H9 (cell line): ENCODE data around the gene AP2S1. TPM values are rescaled to one million over a fixed set of nuclear protein-coding genes. Genes with fewer than 3 reads are reported as not detected.

Experiments
- DNase-seq: peaks from one replicate; pipeline ENCODE4 v3.0.0-alpha.2; 2017
- H2AFZ ChIP-seq: one replicate; pipeline ENCODE4 v1.6.1; 2013; ENCODE audit warnings: mild to moderate bottlenecking, low read length, control low read depth, moderate library complexity
- H2AK5ac ChIP-seq: 2 replicates; pipeline ENCODE4 v1.6.1; 2013; ENCODE audit warnings: low read length, control low read depth, mixed read lengths; ENCODE audit not compliant: insufficient read length
- H2BK120ac ChIP-seq: one replicate; pipeline ENCODE4 v1.6.1; 2013; ENCODE audit warnings: low read depth, mild to moderate bottlenecking, low read length, control low read depth, inconsistent platforms; ENCODE audit not compliant: poor library complexity, severe bottlenecking
- H2BK12ac ChIP-seq: 2 replicates; pipeline ENCODE4 v1.6.1; 2013; ENCODE audit warnings: low read length, control low read depth, mixed read lengths, low read depth; ENCODE audit not compliant: insufficient read length
- H2BK15ac ChIP-seq: 2 replicates; pipeline ENCODE4 v1.6.1; 2013; ENCODE audit warnings: low read depth, low read length, control low read depth
- H2BK20ac ChIP-seq: one replicate; pipeline ENCODE4 v1.6.1; 2013; ENCODE audit warnings: low read depth, mild to moderate bottlenecking, low read length, control low read depth, inconsistent platforms; ENCODE audit not compliant: poor library complexity, severe bottlenecking
- H2BK5ac ChIP-seq: 2 replicates; pipeline ENCODE4 v1.6.1; 2013; ENCODE audit warnings: low read length, control low read depth, mixed read lengths; ENCODE audit not compliant: insufficient read length
- H3K14ac ChIP-seq: 2 replicates; pipeline ENCODE4 v1.6.1; 2013; ENCODE audit warnings: low read length, control low read depth; ENCODE audit not compliant: insufficient read depth
- H3K18ac ChIP-seq: 2 replicates; pipeline ENCODE4 v1.6.1; 2013; ENCODE audit warnings: low read depth, mild to moderate bottlenecking, mixed read lengths, low read length, control low read depth; ENCODE audit not compliant: insufficient read length
- H3K23ac ChIP-seq: 2 replicates; pipeline ENCODE4 v1.6.1; 2013; ENCODE audit warnings: low read length, control low read depth, mixed read lengths, low read depth; ENCODE audit not compliant: insufficient read length
- H3K23me2 ChIP-seq: 2 replicates; pipeline ENCODE4 v1.6.1; 2013; ENCODE audit warnings: low read depth, mild to moderate bottlenecking, mixed read lengths, low read length, control low read depth; ENCODE audit not compliant: insufficient read length, poor library complexity, severe bottlenecking
- H3K27ac ChIP-seq: 2 replicates; pipeline ENCODE4 v1.5.1; 2013; ENCODE audit warnings: low read length, control low read depth, mixed read lengths, low read depth; ENCODE audit not compliant: insufficient read length
- H3K27me3 ChIP-seq: 2 replicates; pipeline ENCODE4 v1.6.1; 2013; ENCODE audit warnings: low read length, control low read depth, inconsistent platforms; ENCODE audit not compliant: insufficient read depth
- H3K4ac ChIP-seq: 2 replicates; pipeline ENCODE4 v1.6.1; 2013; ENCODE audit warnings: low read depth, mild to moderate bottlenecking, control low read depth, inconsistent platforms, low read length, moderate library complexity
- H3K4me1 ChIP-seq: 2 replicates; pipeline ENCODE4 v1.6.1; 2013; ENCODE audit warnings: low read length, control low read depth, inconsistent platforms; ENCODE audit not compliant: insufficient read depth
- H3K4me2 ChIP-seq: 2 replicates; pipeline ENCODE4 v1.6.1; 2013; ENCODE audit warnings: low read length, control low read depth, mixed read lengths; ENCODE audit not compliant: insufficient read length, insufficient read depth
- H3K56ac ChIP-seq: 2 replicates; pipeline ENCODE4 v1.6.1; 2013; ENCODE audit warnings: low read depth, mild to moderate bottlenecking, mixed read lengths, low read length, control low read depth; ENCODE audit not compliant: insufficient read length
- H3K79me1 ChIP-seq: 2 replicates; pipeline ENCODE4 v1.6.1; 2013; ENCODE audit warnings: low read depth, mild to moderate bottlenecking, moderate library complexity, low read length, control low read depth, inconsistent platforms; ENCODE audit not compliant: insufficient read depth, poor library complexity, severe bottlenecking
- H3K79me2 ChIP-seq: 2 replicates; pipeline ENCODE4 v1.6.1; 2013; ENCODE audit warnings: low read length, control low read depth, inconsistent platforms; ENCODE audit not compliant: insufficient read depth
- H3K9ac ChIP-seq: 2 replicates; pipeline ENCODE4 v1.6.1; 2013; ENCODE audit warnings: low read length, control low read depth, mixed read lengths; ENCODE audit not compliant: insufficient read length; ENCODE audit errors: extremely low read depth
- H3K9me3 ChIP-seq: one replicate; pipeline ENCODE4 v1.6.1; 2013; ENCODE audit warnings: low read depth, low read length, inconsistent platforms; ENCODE audit not compliant: control insufficient read depth
- H3T11ph ChIP-seq: one replicate; pipeline ENCODE4 v1.6.1; 2013; ENCODE audit warnings: mild to moderate bottlenecking, low read length, control low read depth, inconsistent platforms
- H4K20me1 ChIP-seq: one replicate; pipeline ENCODE4 v1.6.1; 2013; ENCODE audit not compliant: control insufficient read depth, insufficient read length, insufficient read depth
- H4K5ac ChIP-seq: 2 replicates; pipeline ENCODE4 v1.6.1; 2013; ENCODE audit warnings: low read depth, mild to moderate bottlenecking, mixed read lengths, low read length, control low read depth; ENCODE audit not compliant: insufficient read length
- H4K8ac ChIP-seq: replicated peaks from 2 replicates; pipeline ENCODE4 v1.6.1; 2013; ENCODE audit warnings: low read length, control low read depth, mixed read lengths, low read depth; ENCODE audit not compliant: insufficient read length
- H4K91ac ChIP-seq: 2 replicates; pipeline ENCODE4 v1.6.1; 2013; ENCODE audit warnings: low read depth, mild to moderate bottlenecking, moderate library complexity, mixed read lengths, low read length, control low read depth; ENCODE audit not compliant: insufficient read length
- H3K27ac Mint-ChIP-seq, 3 experiments: 2 replicates in 2 of 3; 3 replicates in 1 of 3; pipeline ENCODE4 v1.8.0; 2020 to 2021; ENCODE audit warnings: mixed read lengths in 3 of 3, mild to moderate bottlenecking in 1 of 3, moderate library complexity in 1 of 3
- H3K27me3 Mint-ChIP-seq: 2 replicates; pipeline ENCODE4 v1.8.0; 2021; ENCODE audit warnings: low read depth, mild to moderate bottlenecking, moderate library complexity, mixed read lengths
- H3K36me3 Mint-ChIP-seq, 3 experiments: 2 replicates in 2 of 3; 3 replicates in 1 of 3; pipeline ENCODE4 v1.8.0; 2020 to 2021; ENCODE audit warnings: low read depth in 3 of 3, mixed read lengths in 3 of 3; ENCODE audit not compliant: insufficient read depth in 1 of 3
- H3K4me1 Mint-ChIP-seq, 2 experiments: 2 replicates each; pipeline ENCODE4 v1.8.0; 2020; ENCODE audit warnings: mixed read lengths in 2 of 2
- H3K4me3 Mint-ChIP-seq, 2 experiments: 2 replicates in 1 of 2; 3 replicates in 1 of 2; pipeline ENCODE4 v1.8.0; 2020 to 2021; ENCODE audit warnings: mild to moderate bottlenecking in 2 of 2, mixed read lengths in 2 of 2, moderate library complexity in 1 of 2
- H3K9me3 Mint-ChIP-seq, 2 experiments: 2 replicates in 1 of 2; 3 replicates in 1 of 2; pipeline ENCODE4 v1.8.0; 2020; ENCODE audit warnings: mild to moderate bottlenecking in 2 of 2, mixed read lengths in 2 of 2, moderate library complexity in 1 of 2
- CTCF ChIP-seq: fragments of 200-600 bp; sonication (generic); conservative IDR thresholded peaks from 3 replicates; pipeline ENCODE4 v1.8.0; 2021; ENCODE audit warnings: antibody characterized with exemption, mild to moderate bottlenecking
- WGBS: extraction: QIAGEN DNeasy Blood & Tissue Kit; methylation state at CpG from one replicate; pipeline ENCODE4 v1.1.7; 2013; ENCODE audit warnings: missing lambda C conversion rate, low lambda C conversion rate, mixed read lengths; ENCODE audit not compliant: insufficient read length; ENCODE audit errors: extremely low coverage; 5-methylcytosine and 5-hydroxymethylcytosine counted together
- total RNA-seq: library from RNA; stranded (reverse); gene quantifications from 2 replicates; pipeline ENCODE4 v1.2.1, GENCODE V29; 2021

AP2S1 gene
- total RNA-seq, 1 experiment from 2014 or later, result 193 TPM

- no peak overlapping the region for H2AK5ac ChIP-seq
- DNase-seq, result no peak
- no peak overlapping the region for H4K5ac ChIP-seq
- H3K27me3 Mint-ChIP-seq, result no peaks in the 10 kb centered on the region
- H2AFZ ChIP-seq, result no peak overlapping the region
- H2BK20ac ChIP-seq, result no peak overlapping the region
- H3K23ac ChIP-seq, result no peak overlapping the region
- no peak overlapping the region for H3K27ac ChIP-seq
- peaks cover 5 to 6% of the 10 kb centered on the region in 2 experiments for H3K4me1 Mint-ChIP-seq
- H3K79me2 ChIP-seq, result no peaks in the 10 kb centered on the region; the same call in 1 of the 2 replicates
- no peak overlapping the region for H3K4ac ChIP-seq
- no peak overlapping the region for H2BK120ac ChIP-seq
- H2BK12ac ChIP-seq, result no peak overlapping the region
- H3K36me3 Mint-ChIP-seq, result 0 out of 7 replicates have a peak, but pooled peaks cover 0 to 2% (median 1%) of the 10 kb centered on the region in 3 experiments
- no peaks in the 10 kb centered on the region for H3K79me1 ChIP-seq
- no peaks in the 10 kb centered on the region for H3K4me1 ChIP-seq
- WGBS, result no CpG with 5 or more reads among the region's 4 CpGs
- no peak overlapping the region for H2BK5ac ChIP-seq
- H3K23me2 ChIP-seq, result no peaks in the 10 kb centered on the region
- H4K91ac ChIP-seq, result no peak overlapping the region
- H3T11ph ChIP-seq, result no peak overlapping the region
- no peak overlapping the region for H3K4me3 Mint-ChIP-seq
- no peak overlapping the region for H3K9ac ChIP-seq
- no peak for TF ChIP-seq CTCF
- no peak overlapping the region for H3K14ac ChIP-seq
- no peak overlapping the region for H2BK15ac ChIP-seq
- H3K18ac ChIP-seq, result no peak overlapping the region
- no peaks in the 10 kb centered on the region for H3K9me3 ChIP-seq
- no peak overlapping the region for H3K4me2 ChIP-seq
- no peak overlapping the region; a peak in 1 of 7 replicates for H3K27ac Mint-ChIP-seq
- no peaks in the 10 kb centered on the region for H4K20me1 ChIP-seq
- no peaks in the 10 kb centered on the region for H3K27me3 ChIP-seq
- H4K8ac ChIP-seq, result no peak overlapping the region
- H3K56ac ChIP-seq, result no peak overlapping the region
- H3K9me3 Mint-ChIP-seq, result no peaks in the 10 kb centered on the region
These were observed 30.4 kb upstream of the AP2S1 start for GRCh38 chr19:46881092-46881491.
